Stimulated activated CD4-positive, alpha-beta T cell treated with anti-CD3 and anti-CD28 coated beads, Interleukin-4, amount 100 ng/mL, for 1 hour (primary cell): ENCODE measurements around the gene ADORA3.
"Not testable (repeated sequence)": the region's sequence is repeated elsewhere in the genome, so short reads cannot be mapped to it uniquely, and the experiment has no call there.

ENCODE experiments used
- DNase-seq: peaks from one replicate; pipeline ENCODE4 v3.0.0-alpha.2; 2020

ADORA3 gene

DNA sequence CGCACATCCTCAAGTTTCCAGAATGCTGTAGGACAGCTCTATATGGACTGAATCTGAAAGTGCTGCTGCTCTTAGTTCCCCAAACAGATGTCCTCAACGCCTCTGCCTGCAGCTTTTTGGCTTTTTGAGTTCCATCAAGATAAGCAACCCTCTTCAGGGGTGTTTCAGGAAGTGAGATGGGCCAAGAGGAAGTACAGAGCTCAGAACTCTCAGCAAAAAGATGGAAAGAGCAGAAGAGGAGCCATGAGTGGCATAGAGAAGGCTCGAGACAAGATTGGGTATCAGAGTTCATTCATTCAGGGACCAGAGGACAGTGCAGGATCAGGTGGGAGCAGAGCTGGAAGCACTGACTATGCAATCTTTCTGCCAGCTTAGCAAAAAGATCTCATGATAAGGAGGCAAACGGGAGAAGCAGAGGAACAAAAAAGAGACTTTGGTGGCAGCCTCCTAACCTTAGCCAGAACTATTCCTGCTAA lies at the start of gene ADORA3, which contains the start of gene TMIGD3:
TSS of gene ADORA3 (minus strand) at position 49 of the 476 bp plus-strand sequence. CDS start 279 bp downstream, outside the sequence.
TSS of gene TMIGD3 (minus strand) at position 49 of the 476 bp plus-strand sequence. CDS start 279 bp downstream, outside the sequence.
- no peak for DNase-seq

DNA sequence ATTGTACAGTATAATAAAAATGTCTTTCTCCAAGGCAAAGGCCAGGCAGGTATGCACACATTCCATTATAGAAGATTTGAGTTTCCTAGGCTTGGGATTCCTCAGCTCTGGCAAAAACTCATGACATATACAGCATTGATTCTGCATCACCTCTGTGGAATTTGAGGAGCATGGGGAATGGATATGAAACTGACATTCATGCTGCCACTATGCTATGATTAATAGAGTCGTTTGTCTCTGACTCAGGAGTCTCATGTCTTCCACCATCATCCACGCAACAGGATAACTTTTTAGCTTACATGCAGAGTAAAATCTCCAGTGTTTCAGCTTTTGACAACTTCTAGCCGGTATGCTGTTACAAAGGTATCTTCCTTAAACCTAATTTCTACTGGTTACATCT lies 49.8 kb upstream of the ADORA3 start:
- DNase-seq = no peak

DNA sequence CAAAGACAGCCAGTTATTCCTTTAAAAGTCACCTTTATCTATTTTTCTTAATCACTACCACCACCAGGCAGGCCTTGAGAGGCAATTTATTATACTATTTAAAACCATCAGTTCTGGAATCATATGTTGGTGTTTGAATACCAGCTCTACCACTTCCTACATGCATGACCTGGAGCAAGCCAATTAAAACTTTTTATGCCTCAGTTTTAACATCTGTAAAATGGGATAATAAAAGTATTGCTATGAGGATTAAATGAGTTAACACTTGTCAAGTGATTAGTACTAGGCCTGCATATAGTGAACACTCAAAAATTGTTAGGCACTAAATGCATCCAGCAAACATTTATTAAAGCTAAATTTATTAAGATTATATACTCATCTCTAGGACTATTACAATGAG lies 49.2 kb upstream of the ADORA3 start:
- no peak for DNase-seq

DNA sequence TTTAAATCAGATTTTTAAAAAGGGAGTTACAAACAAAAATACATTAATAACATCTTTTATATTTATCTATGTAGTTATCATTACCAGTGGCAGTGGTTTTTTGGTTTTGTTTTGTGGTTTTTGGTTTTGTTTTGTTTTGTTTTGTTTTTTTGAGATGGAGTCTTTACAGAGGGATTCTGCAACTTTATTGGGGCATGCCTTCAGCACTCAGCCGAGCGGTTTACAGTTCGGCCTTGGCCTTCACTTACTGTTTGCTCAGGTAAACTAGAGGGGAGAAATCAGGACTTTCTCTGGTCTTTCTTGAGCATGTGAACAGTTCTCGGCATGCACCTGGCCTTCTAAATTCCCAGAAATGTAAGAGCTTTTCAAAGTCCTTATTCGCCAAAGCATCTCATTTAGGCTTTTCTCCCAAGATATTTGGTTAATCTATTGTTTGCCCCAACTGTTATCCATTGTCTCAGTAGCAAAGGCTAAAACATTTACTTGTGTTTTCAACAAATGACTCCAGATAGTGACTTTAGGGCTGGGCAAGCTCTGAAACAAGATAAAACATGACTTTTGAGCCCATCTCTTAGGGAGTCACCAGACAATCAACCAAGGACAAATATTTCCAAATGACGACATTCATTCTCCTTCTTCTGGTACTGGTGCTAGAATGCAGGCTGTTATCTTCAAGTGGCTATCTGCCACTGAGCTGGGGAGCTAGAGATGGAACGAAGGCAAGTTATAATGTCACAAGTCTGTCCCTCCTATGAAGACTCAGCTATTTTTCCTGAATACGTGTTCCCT lies 48.4 kb upstream of the ADORA3 start:
- DNase-seq = no peak

DNA sequence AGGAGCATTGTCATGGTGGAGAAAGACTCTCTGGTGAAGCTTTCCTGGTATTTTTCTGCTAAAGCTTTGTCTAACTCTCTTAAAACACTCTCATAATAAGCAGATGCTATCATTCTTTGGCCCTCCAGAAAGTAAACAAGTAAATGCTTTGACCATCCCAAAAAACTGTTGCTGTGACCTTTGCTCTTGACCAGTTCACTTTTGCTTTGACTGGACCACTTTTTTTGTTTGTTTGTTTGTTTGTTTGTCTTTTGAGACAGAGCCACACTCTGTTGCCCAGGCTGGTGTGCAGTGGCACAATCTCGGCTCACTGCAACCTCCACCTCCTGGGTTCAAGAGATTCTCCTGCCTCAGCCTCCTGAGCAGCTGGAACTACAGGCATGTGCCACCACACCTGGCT lies 44.4 kb upstream of the ADORA3 start:
- DNase-seq = not testable (repeated sequence)

DNA sequence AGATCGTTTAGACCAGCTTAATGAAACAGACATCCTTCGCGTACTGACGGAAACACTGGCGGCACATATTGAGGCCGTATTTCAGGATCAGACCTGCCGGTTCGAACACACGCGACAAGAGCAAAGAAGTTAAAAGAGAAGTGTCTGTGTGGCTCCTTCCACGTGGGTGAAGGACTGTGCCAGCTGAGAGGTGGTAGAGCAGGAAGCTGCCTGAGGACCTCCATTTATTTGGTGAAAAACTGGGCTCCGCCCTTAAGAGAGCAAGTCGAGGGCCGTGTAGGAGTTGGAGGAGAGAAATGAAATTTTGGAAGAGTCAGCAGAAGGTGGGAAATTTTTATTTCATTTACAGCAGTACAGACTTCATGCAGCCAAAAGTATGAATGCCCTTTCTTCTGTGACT lies 38.8 kb upstream of the ADORA3 start:
- DNase-seq = no peak

DNA sequence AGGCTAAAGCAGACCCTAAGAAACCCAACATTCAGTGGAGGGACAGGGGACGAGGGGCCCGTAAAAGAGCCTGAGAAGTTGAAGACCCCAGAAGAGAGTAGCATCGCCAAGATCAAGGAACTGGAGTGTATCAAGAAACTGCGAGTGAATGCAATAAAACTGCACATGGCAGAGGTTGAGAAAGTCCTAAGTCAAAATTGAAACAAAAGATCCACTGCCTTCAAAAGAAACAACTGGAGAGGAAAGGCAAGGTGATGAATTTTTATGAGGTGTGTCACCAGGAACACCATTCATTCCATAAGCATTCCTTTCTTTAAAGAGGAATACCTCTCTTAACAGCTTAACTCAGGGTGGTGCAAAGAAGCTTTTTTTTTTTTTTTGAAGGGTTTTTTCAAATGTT lies 38.3 kb upstream of the ADORA3 start:
- DNase-seq = no peak

DNA sequence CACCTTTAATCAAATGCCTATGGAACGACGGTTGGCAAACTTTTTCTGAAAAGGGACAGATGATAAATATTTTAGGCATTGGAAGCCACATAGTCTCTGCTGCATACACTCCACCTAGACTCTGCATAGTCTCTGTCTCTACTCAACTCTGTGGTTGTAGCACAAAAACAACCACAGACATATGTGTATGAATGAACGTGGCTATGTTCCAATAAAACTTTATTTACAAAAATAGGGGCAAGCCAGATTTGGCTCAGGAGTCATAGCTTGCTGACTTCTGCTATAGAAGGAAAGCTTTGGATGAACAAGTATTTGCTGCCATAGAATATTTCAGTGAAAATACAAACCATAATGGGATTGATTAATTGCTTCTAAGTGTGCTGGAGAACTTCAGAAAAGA lies 37.5 kb upstream of the ADORA3 start:
- no peak for DNase-seq

DNA sequence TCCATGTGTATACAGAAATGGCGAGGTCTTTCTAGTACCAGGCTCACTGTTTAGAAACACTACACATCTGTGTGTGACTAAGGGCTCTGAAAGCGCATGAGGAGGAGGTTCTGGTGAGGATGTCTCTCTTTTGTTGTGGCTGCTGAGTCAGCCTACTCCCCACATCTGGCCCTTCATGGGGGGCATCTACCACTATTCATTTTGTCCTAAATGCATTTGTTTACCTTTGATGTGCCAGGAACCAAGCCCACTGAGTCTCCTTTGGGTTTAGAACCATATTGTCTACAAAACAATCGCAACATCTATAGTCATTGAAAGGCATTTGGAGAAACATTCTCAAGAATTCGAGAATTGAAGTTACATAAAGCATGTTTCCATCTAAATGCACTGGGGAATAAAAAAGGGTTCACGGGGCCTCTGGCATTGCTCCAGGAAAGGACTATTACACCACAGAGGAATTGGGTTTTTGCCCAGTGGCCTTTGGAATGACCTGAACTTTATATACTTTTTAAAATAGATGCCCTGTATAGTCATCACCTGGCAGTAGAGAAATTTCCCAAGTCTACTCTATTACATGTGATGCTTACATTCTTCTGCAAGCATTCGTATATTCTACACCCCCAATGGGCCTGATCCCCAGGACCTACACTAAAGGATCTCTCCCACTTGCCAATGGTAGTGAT lies 35.1 kb upstream of the ADORA3 start:
- no peak for DNase-seq

DNA sequence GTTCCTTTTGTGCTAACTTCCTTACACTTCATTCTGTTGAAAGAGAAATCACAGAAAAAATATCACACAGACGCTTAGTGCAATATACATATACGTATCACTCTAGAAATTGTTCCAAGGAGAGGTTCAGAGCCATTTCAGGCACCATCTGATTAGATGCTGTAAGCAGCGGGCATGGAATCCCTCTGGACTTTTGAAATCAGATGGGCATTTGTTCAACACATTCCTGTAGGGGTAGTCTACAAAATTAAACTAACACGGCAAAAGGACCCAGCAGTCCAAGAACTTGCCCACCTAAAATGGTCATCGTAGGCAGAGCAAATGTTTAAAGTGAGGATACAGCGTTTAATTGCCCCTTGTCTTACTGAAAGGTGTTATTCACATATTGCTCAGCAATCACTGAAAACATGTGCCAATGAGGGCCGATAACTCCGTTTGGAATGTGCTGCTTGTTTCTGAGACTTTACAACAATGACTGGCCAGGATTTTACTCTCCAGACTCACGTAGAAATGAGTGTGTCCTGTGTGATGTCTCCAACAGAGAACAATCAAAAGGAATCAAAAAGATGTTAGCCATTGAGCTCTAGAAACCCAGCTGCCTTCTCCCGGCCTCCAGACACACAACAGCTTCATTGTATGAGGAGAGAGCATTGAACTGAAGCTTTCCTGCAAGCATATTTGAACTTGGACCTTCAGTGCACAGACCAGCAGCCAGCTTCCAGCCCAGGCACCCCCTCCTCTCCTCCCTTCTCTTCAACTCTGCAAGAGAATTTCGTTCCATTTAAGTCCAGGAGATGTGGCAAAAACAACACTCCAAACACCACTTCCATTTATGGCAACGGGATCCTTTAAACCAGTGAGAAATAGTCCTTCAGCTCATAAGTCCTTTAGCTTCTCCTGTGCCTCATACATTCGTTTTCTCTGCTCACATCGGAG lies 32.1 kb upstream of the ADORA3 start:
- DNase-seq = no peak

DNA sequence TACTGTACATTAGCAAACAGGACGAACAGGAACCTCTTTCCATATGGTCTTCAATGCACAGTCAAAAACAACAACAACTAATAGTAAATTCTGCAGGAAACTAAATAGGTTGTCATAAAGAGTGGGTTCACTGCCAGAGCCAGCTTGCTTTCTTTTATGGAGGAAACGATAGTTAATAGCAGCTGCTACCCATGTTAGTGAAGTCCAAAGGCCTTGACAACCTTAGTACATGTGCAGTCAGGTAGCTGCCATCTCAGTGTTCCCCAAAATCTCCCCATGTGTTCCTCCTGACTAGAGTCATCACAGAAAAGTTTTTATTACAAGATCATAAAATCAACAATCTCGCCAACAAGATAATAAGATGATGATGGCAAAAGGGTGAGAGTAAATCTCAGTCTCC lies 16.6 kb upstream of the ADORA3 start:
- no peak for DNase-seq

DNA sequence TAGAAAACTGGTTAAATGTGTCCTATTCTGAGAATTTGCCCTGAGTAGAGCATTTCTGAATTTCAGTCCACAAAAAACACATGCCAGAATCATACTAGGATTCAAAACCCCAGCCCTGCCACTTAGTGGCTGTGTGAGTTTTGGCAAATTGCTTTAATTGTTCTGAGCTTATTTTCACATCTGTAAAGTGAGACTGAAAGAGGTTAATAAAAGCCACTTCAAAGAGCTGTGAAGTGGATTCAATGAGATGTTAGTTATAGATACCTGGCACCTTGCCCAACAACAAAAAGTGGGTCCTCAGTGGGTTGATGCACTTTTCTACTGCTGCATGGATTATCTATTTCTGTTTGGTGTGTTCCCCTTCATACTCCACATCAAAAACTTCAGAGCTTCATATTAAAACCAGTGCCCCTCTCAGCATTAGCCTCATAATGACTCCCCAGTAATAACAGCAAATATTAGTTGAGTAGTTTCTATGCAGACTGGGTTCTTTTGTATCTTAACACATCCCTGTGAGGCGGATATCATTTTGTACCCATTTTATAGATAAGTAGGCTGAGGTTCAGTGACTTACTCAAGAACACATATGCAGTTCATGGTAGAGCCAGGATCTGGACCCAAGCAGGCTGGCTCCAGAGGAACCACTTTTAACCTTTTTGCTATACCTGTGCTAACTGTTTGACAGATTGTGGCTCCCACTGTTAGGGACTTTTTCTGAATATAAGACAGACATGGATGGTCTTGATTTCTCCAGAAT lies 14.2 kb upstream of the ADORA3 start:
- peak; percentile 27 for DNase-seq

DNA sequence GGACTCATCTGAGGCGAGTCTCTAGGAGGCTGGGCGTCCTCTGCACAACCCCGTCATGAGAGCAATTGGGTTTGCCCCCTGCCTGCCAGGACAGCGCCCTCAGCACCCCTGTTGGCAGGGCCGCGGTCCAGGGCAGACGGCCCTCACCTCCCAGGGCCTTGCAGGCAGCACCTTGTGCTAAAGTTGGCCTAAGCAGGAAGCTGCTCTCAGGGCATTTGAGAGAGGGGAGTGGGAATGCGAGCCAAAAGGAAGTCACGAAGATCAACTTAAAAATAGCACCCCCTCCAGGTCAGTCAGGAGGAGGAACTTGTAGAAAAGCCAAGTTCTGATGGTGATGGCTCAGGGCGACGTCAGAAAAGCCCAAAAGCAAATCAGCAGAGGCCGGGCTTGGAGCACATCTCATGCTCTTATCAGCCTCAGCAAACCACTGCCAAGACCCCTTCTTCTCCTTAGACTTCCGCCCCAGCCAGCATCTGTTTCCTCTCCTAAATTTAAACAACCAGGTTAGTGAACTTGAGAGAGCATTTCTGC lies 12.6 kb upstream of the ADORA3 start:
- no peak for DNase-seq

DNA sequence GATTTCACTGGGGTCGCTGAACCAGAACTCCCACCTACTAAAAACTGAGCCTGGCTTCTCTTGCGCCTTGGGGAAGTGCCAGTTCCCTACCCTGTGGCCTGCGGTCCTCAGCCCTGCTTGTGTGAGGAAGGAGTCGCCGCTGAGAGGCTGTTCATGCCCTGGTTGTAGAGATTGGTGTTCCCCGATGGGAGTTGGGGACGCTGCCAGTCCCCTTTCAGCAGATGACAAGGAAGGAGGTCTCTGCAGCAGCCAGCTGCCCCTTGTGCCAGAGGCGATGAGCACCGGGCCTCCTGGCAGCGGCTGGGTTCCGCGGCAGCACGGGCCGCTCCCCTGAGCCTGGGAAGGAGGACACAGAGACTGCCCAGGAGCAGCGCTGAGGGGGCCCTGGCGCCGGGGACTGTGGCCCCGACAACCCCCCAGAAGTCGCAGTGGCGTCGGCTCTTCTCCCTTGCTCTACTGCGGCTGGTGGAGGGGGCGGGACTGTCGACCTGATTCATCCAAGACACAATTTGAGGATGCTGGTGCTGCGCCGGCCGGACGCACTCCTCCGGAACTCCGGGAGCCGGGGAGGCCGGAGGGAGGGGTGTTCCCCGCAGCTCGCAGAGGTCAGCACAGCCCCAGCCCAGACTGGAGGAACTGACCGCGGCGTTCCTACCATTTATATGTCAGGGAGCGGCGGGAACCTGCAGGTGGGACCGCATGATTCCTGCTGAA lies 12.0 kb upstream of the ADORA3 start:
- DNase-seq = peak; percentile 46

DNA sequence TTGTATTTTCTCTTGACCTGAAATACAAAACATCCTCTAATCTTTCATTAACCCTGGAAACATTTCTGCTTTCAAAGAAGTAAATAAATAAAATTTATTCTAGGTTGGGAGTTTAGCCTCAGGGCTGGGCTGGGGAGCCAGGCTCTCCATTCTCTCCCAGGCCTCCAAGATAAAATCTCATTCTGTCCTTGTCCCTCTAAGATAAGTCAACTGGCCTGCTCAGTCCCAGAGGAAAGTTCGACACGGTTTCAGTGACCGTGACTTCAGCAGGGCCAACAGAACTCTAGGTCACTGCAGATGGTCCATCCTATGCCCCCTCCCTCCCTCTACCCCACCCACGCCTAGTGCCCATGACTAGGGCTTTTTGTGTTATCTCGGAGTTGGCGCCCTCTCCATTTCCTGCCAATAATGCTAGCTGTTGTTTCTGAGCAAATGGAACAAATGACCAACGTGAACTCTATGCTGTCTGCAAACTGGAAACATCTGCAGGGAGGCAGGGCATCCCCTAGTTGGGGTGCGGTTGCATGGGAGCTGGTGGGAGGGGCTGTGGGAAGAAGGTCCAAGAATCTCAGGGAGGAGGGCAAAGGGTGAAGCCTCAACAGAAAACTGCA lies 10.1 kb upstream of the ADORA3 start:
- no peak for DNase-seq

DNA sequence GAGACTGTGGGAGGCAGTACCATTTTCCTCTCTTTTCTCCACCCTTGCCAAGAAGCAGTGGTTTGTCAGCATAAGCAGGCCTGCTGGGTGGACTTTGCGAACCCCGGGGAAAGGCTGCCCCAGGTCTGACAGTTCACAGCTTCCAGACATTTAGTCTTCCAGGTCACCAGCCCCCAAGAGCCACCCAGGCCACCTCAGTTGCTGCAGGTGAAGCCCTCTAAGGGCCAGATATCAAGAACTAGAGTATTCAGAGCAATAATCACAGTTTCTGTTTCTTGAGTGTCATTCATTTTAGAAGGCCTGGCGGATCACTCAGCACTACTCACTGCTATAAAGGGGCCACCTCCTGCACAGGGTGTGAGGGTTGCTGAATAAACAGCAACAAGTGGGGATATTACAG lies 9.5 kb upstream of the ADORA3 start:
- DNase-seq = no peak

DNA sequence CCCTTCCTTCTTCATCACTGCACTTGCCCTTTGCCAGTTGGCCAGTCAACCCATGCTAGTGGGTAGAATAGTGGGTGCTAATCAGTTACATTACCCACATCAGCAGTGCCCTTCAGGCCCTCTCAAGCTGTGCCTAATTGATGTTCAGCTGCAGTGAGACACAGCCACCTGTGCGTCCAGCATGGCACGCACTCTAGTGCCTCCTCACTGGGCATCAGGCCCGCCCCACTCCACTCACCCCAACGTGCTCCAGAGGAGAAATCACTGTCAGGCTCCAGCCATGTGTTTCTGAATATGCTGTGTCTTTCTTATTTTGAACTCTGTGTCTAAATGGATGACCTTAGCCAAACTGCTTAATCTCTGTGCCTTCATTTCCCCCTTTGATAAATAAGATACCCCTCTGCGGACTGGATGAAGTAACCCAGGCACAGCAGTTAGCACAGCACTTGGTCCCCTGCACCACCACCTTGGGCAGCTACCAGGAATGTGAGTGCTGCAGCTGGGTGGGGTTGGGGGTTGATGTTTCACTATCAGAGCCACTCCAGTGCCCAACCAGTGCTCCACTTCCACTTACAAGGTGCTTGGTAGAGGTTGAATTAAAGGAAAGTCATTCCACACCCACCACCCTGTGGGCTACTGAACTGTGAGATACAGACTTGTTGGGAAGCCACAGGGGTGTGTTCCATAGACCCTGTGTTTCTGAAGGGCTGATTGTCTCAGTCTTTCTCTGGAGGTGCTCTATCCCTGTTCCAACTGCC lies 8.9 kb upstream of the ADORA3 start:
- no peak for DNase-seq

DNA sequence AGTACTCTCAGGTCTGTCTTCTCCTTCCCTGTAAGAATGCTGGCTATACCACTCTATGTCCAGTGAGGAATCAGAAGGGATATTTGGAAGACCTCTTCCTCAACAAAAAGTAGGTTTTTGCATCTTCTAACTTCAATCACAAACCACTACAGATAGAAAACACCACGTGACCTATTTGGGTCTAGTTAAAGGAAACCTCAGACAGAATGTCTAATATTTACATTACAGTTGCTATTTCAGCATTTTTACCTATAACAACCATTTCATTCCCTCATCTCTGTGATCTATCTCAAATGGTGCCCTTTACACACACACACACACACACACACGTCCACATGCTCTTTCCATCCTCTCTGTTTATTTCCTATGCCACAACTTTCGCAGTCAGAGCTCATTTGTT lies 7.9 kb upstream of the ADORA3 start:
- no peak for DNase-seq

DNA sequence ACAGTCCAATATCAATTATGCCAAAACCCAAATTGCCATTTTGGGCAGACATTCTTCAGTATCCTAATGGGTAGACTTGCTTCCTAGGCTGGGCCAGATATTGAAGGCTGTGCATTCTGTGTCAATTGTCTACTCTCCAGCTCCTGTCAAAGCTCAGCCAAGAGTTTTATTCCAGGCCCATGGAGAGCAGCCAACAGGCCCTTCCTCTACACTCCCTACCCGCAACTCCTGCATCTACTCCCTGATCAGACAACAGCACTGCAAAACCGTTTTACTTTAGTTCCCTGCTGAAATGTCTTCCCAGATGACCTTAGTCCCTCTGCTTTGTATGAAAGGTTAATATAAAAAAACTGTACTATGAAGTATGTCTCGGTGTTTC lies 6.6 kb upstream of the ADORA3 start:
- no peak for DNase-seq
